Right lobe of liver (tissue), 6 donors: Measurements from ENCODE around the gene NAA20. TPM values are rescaled to one million over a fixed set of nuclear protein-coding genes. Genes with fewer than 3 reads are reported as not detected.

Experiments
- ATAC-seq, 4 donors: fragments of 200-7000 bp; cut with Tn5 transposase; one replicate each; pipeline ENCODE4 v1.9.1; 2020; ENCODE audit warnings: mild to moderate bottlenecking in 4 of 4, moderate library complexity in 4 of 4
- DNase-seq, 3 donors: peaks; one replicate each; pipeline ENCODE4 v3.0.0-alpha.2; 2020
- H3K27ac ChIP-seq, 3 donors: fragments of 200-600 bp; one replicate each; pipeline ENCODE4 v1.8.0; 2022
- H3K27me3 ChIP-seq, 2 donors: fragments of 200-600 bp; one replicate each; pipeline ENCODE4 v1.8.0; 2022
- H3K36me3 ChIP-seq, 4 donors: fragments of 200-600 bp; sonication (generic) in 1 of 4; one replicate each; pipeline versions ENCODE4 v1.5.1 to v1.8.0; 2017 to 2022; ENCODE audit warnings: control low read depth in 1 of 4
- H3K4me1 ChIP-seq, 4 donors: fragments of 200-600 bp; sonication (generic) in 1 of 4; one replicate each; pipeline versions ENCODE4 v1.5.1 to v1.8.0; 2017 to 2022; ENCODE audit warnings: control low read depth in 1 of 4
- H3K4me3 ChIP-seq, 3 donors: fragments of 200-600 bp; one replicate each; pipeline ENCODE4 v1.8.0; 2022
- H3K9me3 ChIP-seq, 4 donors: fragments of 200-600 bp; sonication (generic) in 1 of 4; one replicate each; pipeline versions ENCODE4 v1.5.1 to v1.8.0; 2017 to 2022; ENCODE audit warnings: control low read depth in 1 of 4
- POLR2A ChIP-seq: fragments of 450-650 bp; IDR thresholded peaks from one replicate; pipeline ENCODE4 v1.6.1; 2017; ENCODE audit warnings: antibody characterized with exemption, mild to moderate bottlenecking
- WGBS: methylation state at CpG from one replicate; pipeline ENCODE4 v1.1.6; 2018; ENCODE audit warnings: low coverage, low lambda C conversion rate; ENCODE audit not compliant: insufficient coverage; ENCODE audit errors: missing lambda C conversion rate; 5-methylcytosine and 5-hydroxymethylcytosine counted together
- intact Hi-C, 2 donors: fragments of 100-400 bp; cut with DNase I; formaldehyde crosslinking; loops; one replicate each; pipeline versions ENCODE4 v1.11.2 to v1.14.1; 2022
- total RNA-seq, 6 experiments: library from RNA; depleted of rRNA in 2 of 6; stranded (reverse); fragments of >200 nt in 2 of 6; fragmentation: NEBNext Ultra II Directional in 3 of 6; extraction: Animal tissue kit (Norgen Biotek cat#: 25700) in 3 of 6; gene quantifications; one replicate each; pipeline versions ENCODE4 v1.1.0 to v1.2.4, GENCODE V29; 2016 to 2023
- TF ChIP-seq, protein P1 (sequence below), 4 donors: fragments of 200-600 bp in 3 of 4; fragments of 450-650 bp in 1 of 4; IDR thresholded peaks; one replicate each; pipeline versions ENCODE4 v1.5.1 to v1.8.0; 2016 to 2022; ENCODE audit warnings: antibody characterized with exemption in 4 of 4, mild to moderate bottlenecking in 2 of 4
- donor health status: DM: no; HTN: yes; CAD: no.
- donor health status: DM: no; HTN: no; CAD: no.
- donor health status: DM: no; HTN: no; CAD: no.
- donor health status: DM: no; HTN: yes; CAD: no.
- donor health status: DM: no; HTN: yes; CAD: no.

The NAA20 gene
- total RNA-seq, 6 experiments from 2014 or later: 34.0 to 48.0 (median 41.7) TPM

DNA sequence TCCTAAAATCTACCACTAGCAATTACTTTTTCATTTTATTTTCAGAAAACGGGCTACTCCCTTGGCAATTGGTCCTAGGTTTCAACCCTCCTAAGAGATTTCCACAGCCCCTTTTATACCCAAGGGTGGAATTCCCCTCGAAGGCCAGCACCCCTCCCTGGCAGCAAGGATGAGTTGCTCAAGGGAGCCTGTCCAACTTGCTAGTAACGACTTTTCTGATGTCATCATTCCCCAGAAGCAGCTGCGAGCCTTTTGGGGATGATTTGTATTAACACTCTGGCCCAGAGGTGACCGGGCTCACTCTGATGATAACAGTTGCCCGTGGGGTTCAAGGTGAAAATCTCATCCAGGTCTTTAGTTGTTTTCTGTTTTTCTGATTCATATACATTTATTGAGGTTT, 30.7 kb upstream of the NAA20 start:
- peaks cover 0 to 6% (median 0%) of the 10 kb centered on the region in 4 donors for H3K4me1 ChIP-seq
- no peak overlapping the region for H3K4me3 ChIP-seq
- intact Hi-C loops: loop anchor here in 1 of 2 donors (10.0 kb wide), 1 partner anchor 202 kb away; no protein-coding TSS in a partner anchor
- peaks cover 0 to 3% (median 0%) of the 10 kb centered on the region in 4 donors for H3K36me3 ChIP-seq
- TF ChIP-seq POLR2A: no peak
- DNase-seq (no peak), ATAC-seq (peak in 1 of 4 donors; percentile 23)
- H3K27ac ChIP-seq: no peak overlapping the region
- WGBS: 49% methylated on average over 6 of the region's 6 CpGs
- H3K27me3 ChIP-seq: no peaks in the 10 kb centered on the region
- H3K9me3 ChIP-seq: no peaks in the 10 kb centered on the region

DNA sequence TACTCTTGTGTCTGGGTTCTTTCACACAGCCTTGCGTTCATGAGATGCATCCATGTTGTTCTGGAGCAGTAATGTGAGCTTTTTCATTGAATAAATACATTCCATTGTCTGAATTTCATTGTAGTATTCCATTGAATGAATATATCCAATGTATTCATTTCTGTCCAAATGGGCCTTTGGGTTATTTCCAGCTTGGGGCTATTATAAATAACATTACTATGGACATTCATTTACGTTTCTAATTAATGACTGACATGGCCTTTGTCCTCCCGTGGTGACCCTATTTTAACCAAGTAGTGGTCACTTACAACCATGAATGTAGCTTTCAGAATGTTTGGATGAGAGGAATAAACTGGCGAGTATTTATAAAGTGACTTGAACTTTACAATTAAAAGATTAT, 30.1 kb upstream of the NAA20 start:
- DNase-seq (no peak), ATAC-seq (no peak)
- WGBS: 69% methylated on average over 4 of the region's 4 CpGs
- TF ChIP-seq, protein P1, sequence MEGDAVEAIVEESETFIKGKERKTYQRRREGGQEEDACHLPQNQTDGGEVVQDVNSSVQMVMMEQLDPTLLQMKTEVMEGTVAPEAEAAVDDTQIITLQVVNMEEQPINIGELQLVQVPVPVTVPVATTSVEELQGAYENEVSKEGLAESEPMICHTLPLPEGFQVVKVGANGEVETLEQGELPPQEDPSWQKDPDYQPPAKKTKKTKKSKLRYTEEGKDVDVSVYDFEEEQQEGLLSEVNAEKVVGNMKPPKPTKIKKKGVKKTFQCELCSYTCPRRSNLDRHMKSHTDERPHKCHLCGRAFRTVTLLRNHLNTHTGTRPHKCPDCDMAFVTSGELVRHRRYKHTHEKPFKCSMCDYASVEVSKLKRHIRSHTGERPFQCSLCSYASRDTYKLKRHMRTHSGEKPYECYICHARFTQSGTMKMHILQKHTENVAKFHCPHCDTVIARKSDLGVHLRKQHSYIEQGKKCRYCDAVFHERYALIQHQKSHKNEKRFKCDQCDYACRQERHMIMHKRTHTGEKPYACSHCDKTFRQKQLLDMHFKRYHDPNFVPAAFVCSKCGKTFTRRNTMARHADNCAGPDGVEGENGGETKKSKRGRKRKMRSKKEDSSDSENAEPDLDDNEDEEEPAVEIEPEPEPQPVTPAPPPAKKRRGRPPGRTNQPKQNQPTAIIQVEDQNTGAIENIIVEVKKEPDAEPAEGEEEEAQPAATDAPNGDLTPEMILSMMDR (IDR thresholded peaks at IDR 0.05): no peak
- no peak for TF ChIP-seq POLR2A
- H3K9me3 ChIP-seq: no peaks in the 10 kb centered on the region
- peaks cover 0 to 12% (median 0%) of the 10 kb centered on the region in 4 donors for H3K4me1 ChIP-seq
- H3K36me3 ChIP-seq: peaks cover 0 to 3% (median 0%) of the 10 kb centered on the region in 4 donors
- no peaks in the 10 kb centered on the region for H3K27me3 ChIP-seq
- no peak overlapping the region for H3K27ac ChIP-seq
- no peak overlapping the region for H3K4me3 ChIP-seq
- intact Hi-C loops: loop anchor here in 1 of 2 donors (10.0 kb wide), 1 partner anchor 202 kb away; no protein-coding TSS in a partner anchor

- DNase-seq (no peak), ATAC-seq (no peak)
- no peaks in the 10 kb centered on the region for H3K9me3 ChIP-seq
- H3K4me3 ChIP-seq: no peak overlapping the region
- TF ChIP-seq, protein P1 (IDR thresholded peaks at IDR 0.05): no peak
- no peak for TF ChIP-seq POLR2A
- peak overlapping the region in 1 of 3 donors; percentile 1 for H3K27ac ChIP-seq
- H3K4me1 ChIP-seq: peaks cover 0 to 18% (median 0%) of the 10 kb centered on the region in 4 donors
- peaks cover 0 to 6% (median 1%) of the 10 kb centered on the region in 4 donors for H3K36me3 ChIP-seq
- no peaks in the 10 kb centered on the region for H3K27me3 ChIP-seq
- WGBS: 69% methylated on average over 5 of the region's 5 CpGs
- intact Hi-C loops: loop anchor here (10.0 kb wide), 2 partner anchors 206 to 296 kb away; no protein-coding TSS in a partner anchor
Observed at GRCh38 chr20:19990850-19991249, 26.3 kb upstream of the NAA20 start.

DNA sequence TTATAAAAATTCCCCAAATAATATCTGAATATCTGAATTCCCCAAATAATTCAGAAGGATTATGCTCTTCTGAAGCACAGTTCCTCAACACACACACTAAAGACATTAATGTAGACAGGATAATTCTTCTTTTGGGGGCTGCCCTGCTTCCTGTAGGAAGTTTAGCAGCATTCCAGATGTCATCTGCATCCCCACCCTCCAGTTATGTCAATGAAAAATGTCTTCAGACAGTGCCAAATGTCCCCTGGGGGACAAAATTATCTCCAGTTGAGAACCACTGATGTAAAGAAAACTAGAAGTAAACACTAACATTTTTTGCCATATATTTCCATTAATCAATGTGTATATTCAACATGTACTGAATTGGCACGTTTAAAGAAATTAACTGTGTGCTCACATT, 25.9 kb upstream of the NAA20 start:
- Histone ChIP-seq H3K9me3 (no peaks in the 10 kb centered on the region), H3K27me3 (no peaks in the 10 kb centered on the region), H3K4me3 (no peak overlapping the region), H3K27ac (peak overlapping the region in 1 of 3 donors; percentile 1), H3K4me1 (peaks cover 0 to 18% (median 0%) of the 10 kb centered on the region in 4 donors), H3K36me3 (peaks cover 0 to 7% (median 1%) of the 10 kb centered on the region in 4 donors)
- WGBS: 20% methylated on average over 1 of the region's 1 CpG
- intact Hi-C loops: loop anchor here (10.0 kb wide), 2 partner anchors 207 to 297 kb away; no protein-coding TSS in a partner anchor
- no peak for ATAC-seq
- no peak for TF ChIP-seq POLR2A
- TF ChIP-seq, protein P1 (IDR thresholded peaks at IDR 0.05): no peak
- DNase-seq: no peak

GRCh38 chr20:19991854-19992253, 25.3 kb upstream of the NAA20 start:
- DNase-seq (no peak), ATAC-seq (no peak)
- no peaks in the 10 kb centered on the region for H3K27me3 ChIP-seq
- H3K4me1 ChIP-seq: peaks cover 0 to 18% (median 0%) of the 10 kb centered on the region in 4 donors
- 56% methylated on average over 2 of the region's 2 CpGs for WGBS
- no peaks in the 10 kb centered on the region for H3K9me3 ChIP-seq
- intact Hi-C loops: loop anchor here (10.0 kb wide), 2 partner anchors 207 to 297 kb away; no protein-coding TSS in a partner anchor
- H3K4me3 ChIP-seq: no peak overlapping the region
- H3K36me3 ChIP-seq: peaks cover 0 to 11% (median 1%) of the 10 kb centered on the region in 4 donors
- TF ChIP-seq POLR2A: no peak
- TF ChIP-seq, protein P1 (IDR thresholded peaks at IDR 0.05): no peak
- H3K27ac ChIP-seq: no peak overlapping the region
